H1 (cell line): ENCODE results near the gene RCC1. TPM values are rescaled to one million over a fixed set of nuclear protein-coding genes. Genes with fewer than 3 reads are reported as not detected.

Experiments used
- CTCF ChIA-PET: fragments of 300-600 bp; sonication (Branson Sonifier 250); formaldehyde crosslinking; loops from one replicate; lab custom pipeline; 2021; ENCODE audit not compliant: partially characterized antibody; lab: Charles Lee
- POLR2A ChIA-PET: fragments of 300-600 bp; sonication (Branson Sonifier 250); formaldehyde crosslinking; loops from one replicate; lab custom pipeline; 2021; ENCODE audit warnings: inconsistent platforms; ENCODE audit not compliant: partially characterized antibody; lab: Charles Lee
- DNase-seq, 2 experiments: peaks; one replicate each; pipeline versions ENCODE4 v3.0.0 to v3.0.0-alpha.2; 2010 to 2022; ENCODE audit warnings: low spot score in 2 of 2, low read depth in 1 of 2, mixed read lengths in 1 of 2
- FAIRE-seq: peaks from 2 replicates; lab custom pipeline; 2011; peaks lifted over from hg19 to GRCh38; lab: Jason Lieb, UNC
- H2AFZ ChIP-seq: 2 replicates; pipeline ENCODE4 v1.8.1; 2012; ENCODE audit warnings: low read length, inconsistent platforms
- H2AK5ac ChIP-seq: 2 replicates; pipeline ENCODE4 v1.6.1; 2013; ENCODE audit warnings: low read depth, low read length
- H2BK120ac ChIP-seq: replicated peaks from 2 replicates; pipeline ENCODE3; 2013; ENCODE audit warnings: low read depth, low read length, inconsistent platforms
- H2BK12ac ChIP-seq: 2 replicates; pipeline ENCODE4 v1.6.1; 2013; ENCODE audit warnings: low read depth, low read length
- H2BK15ac ChIP-seq: 2 replicates; pipeline ENCODE4 v1.6.1; 2013; ENCODE audit warnings: low read length
- H2BK20ac ChIP-seq: 2 replicates; pipeline ENCODE4 v1.6.1; 2013; ENCODE audit warnings: low read length
- H2BK5ac ChIP-seq: 2 replicates; pipeline ENCODE4 v1.6.1; 2013; ENCODE audit warnings: low read depth, low read length
- H3K14ac ChIP-seq: 2 replicates; pipeline ENCODE4 v1.6.1; 2013; ENCODE audit warnings: inconsistent platforms; ENCODE audit not compliant: insufficient read length
- H3K18ac ChIP-seq: 2 replicates; pipeline ENCODE4 v1.6.1; 2013; ENCODE audit warnings: low read length; ENCODE audit errors: extremely low read depth
- H3K23ac ChIP-seq: 2 replicates; pipeline ENCODE4 v1.6.1; 2013; ENCODE audit warnings: inconsistent platforms; ENCODE audit not compliant: insufficient read length
- H3K23me2 ChIP-seq: 2 replicates; pipeline ENCODE4 v1.6.1; 2013; ENCODE audit warnings: low read depth, low read length
- H3K27ac ChIP-seq: 2 replicates; pipeline ENCODE4 v1.6.1; 2011; ENCODE audit warnings: low read depth, low read length, inconsistent platforms
- H3K27me3 ChIP-seq, 4 experiments: replicated peaks in 1 of 4; 1 replicate in 1 of 4; 2 replicates in 3 of 4; pipeline versions ENCODE4 v1.6.1 to v1.8.1; 2011 to 2013; ENCODE audit warnings: low read length in 3 of 4, mild to moderate bottlenecking in 3 of 4, inconsistent platforms in 2 of 4, mixed read lengths in 2 of 4, moderate library complexity in 1 of 4; ENCODE audit not compliant: control insufficient read depth in 3 of 4, insufficient read depth in 3 of 4; ENCODE audit errors: extremely low read depth in 1 of 4
- H3K36me3 ChIP-seq, 4 experiments: 2 replicates each; pipeline versions ENCODE4 v1.6.1 to v1.8.1; 2011 to 2013; ENCODE audit warnings: mild to moderate bottlenecking in 4 of 4, low read length in 3 of 4, moderate library complexity in 2 of 4, control low read depth in 1 of 4, inconsistent platforms in 1 of 4; ENCODE audit not compliant: insufficient read depth in 4 of 4, control insufficient read depth in 2 of 4
- H3K4ac ChIP-seq: replicated peaks from 2 replicates; pipeline ENCODE3; 2013; ENCODE audit warnings: low read length, low read depth, mixed read lengths, inconsistent platforms; ENCODE audit not compliant: insufficient read length
- H3K4me1 ChIP-seq, 4 experiments: replicated peaks in 1 of 4; 1 replicate in 1 of 4; 2 replicates in 3 of 4; pipeline versions ENCODE4 v1.6.1 to v1.8.1; 2011 to 2013; ENCODE audit warnings: low read length in 3 of 4, inconsistent platforms in 2 of 4, mixed read lengths in 1 of 4; ENCODE audit not compliant: insufficient read depth in 4 of 4, control insufficient read depth in 3 of 4
- H3K4me2 ChIP-seq, 2 experiments: 2 replicates each; pipeline versions ENCODE4 v1.6.1 to v1.8.1; 2011 to 2013; ENCODE audit warnings: low read depth in 2 of 2, low read length in 2 of 2, control low read depth in 1 of 2, inconsistent platforms in 1 of 2, mild to moderate bottlenecking in 1 of 2; ENCODE audit not compliant: insufficient read depth in 1 of 2
- H3K4me3 ChIP-seq, 4 experiments: fragments of 200-600, 300-600 bp in 1 of 4; sonication (generic), shearing (Covaris generic), sonication (Bioruptor Twin) in 1 of 4; 2 replicates each; pipeline versions ENCODE4 v1.5.1 to v1.8.1; 2011 to 2016; ENCODE audit warnings: low read length in 4 of 4, low read depth in 3 of 4, control low read depth in 2 of 4, inconsistent platforms in 2 of 4, mild to moderate bottlenecking in 2 of 4, mixed read lengths in 1 of 4, moderate library complexity in 1 of 4; ENCODE audit not compliant: insufficient read depth in 2 of 4; ENCODE audit errors: extremely low read depth in 1 of 4
- H3K56ac ChIP-seq: replicated peaks from 2 replicates; pipeline ENCODE3; 2013; ENCODE audit warnings: low read depth, mild to moderate bottlenecking, mixed read lengths, low read length, inconsistent platforms; ENCODE audit not compliant: insufficient read length
- H3K79me1 ChIP-seq: 2 replicates; pipeline ENCODE4 v1.6.1; 2013; ENCODE audit warnings: low read depth, low read length, control low read depth
- H3K79me2 ChIP-seq, 2 experiments: 2 replicates each; pipeline versions ENCODE4 v1.6.1 to v1.8.1; 2012 to 2013; ENCODE audit warnings: low read length in 2 of 2, mild to moderate bottlenecking in 2 of 2, inconsistent platforms in 1 of 2; ENCODE audit not compliant: insufficient read depth in 2 of 2, control insufficient read depth in 1 of 2
- H3K9ac ChIP-seq, 4 experiments: replicated peaks in 1 of 4; 1 replicate in 1 of 4; 2 replicates in 3 of 4; pipeline versions ENCODE4 v1.6.1 to v1.8.1; 2011 to 2013; ENCODE audit warnings: low read depth in 3 of 4, low read length in 3 of 4, control low read depth in 2 of 4, mild to moderate bottlenecking in 2 of 4, moderate library complexity in 2 of 4, inconsistent platforms in 1 of 4; ENCODE audit errors: extremely low read depth in 1 of 4
- H3K9me3 ChIP-seq, 2 experiments: 2 replicates each; pipeline versions ENCODE4 v1.6.1 to v1.8.1; 2012 to 2013; ENCODE audit warnings: mild to moderate bottlenecking in 2 of 2, moderate library complexity in 2 of 2, control low read depth in 1 of 2, inconsistent platforms in 1 of 2, low read depth in 1 of 2, low read length in 1 of 2, mixed read lengths in 1 of 2; ENCODE audit not compliant: insufficient read depth in 2 of 2
- H4K20me1 ChIP-seq, 2 experiments: replicated peaks in 1 of 2; 2 replicates each; pipeline versions ENCODE3 to v1.8.1; 2011 to 2013; ENCODE audit warnings: inconsistent platforms in 2 of 2, low read length in 2 of 2, mild to moderate bottlenecking in 1 of 2; ENCODE audit not compliant: insufficient read depth in 2 of 2, control insufficient read depth in 1 of 2
- H4K5ac ChIP-seq: 2 replicates; pipeline ENCODE4 v1.6.1; 2013; ENCODE audit warnings: low read length, low read depth, mixed read lengths, inconsistent platforms; ENCODE audit not compliant: insufficient read length
- H4K8ac ChIP-seq: 2 replicates; pipeline ENCODE4 v1.8.0; 2013; ENCODE audit warnings: mild to moderate bottlenecking, moderate library complexity, low read length, inconsistent platforms; ENCODE audit not compliant: insufficient read depth; ENCODE audit errors: extremely low read depth
- H4K91ac ChIP-seq: replicated peaks from 2 replicates; pipeline ENCODE3; 2013; ENCODE audit warnings: low read length, mixed read lengths, inconsistent platforms; ENCODE audit not compliant: insufficient read length
- CBX5 ChIP-seq: fragments of 300-800, 300-1000 bp; sonication (generic); IDR thresholded peaks from 2 replicates; pipeline ENCODE4 v1.7.1; 2016; ENCODE audit warnings: antibody characterized with exemption, low read length, low read depth
- CHD2 ChIP-seq: IDR thresholded peaks from 2 replicates; pipeline ENCODE4 v1.6.1; 2012; ENCODE audit warnings: low read length, improper control_type of control experiment
- JUN ChIP-seq: IDR thresholded peaks from 2 replicates; pipeline ENCODE4 v1.6.1; 2011; ENCODE audit warnings: low read depth, mild to moderate bottlenecking, improper control_type of control experiment, low read length
- MAFK ChIP-seq: IDR thresholded peaks from 2 replicates; pipeline ENCODE4 v1.6.1; 2012; ENCODE audit warnings: low read depth, mild to moderate bottlenecking, improper control_type of control experiment, low read length
- NANOG ChIP-seq: IDR thresholded peaks from 2 replicates; pipeline ENCODE4 v1.6.1; 2011; ENCODE audit warnings: low read length, low read depth, mild to moderate bottlenecking, inconsistent platforms; ENCODE audit not compliant: insufficient read depth, poor library complexity, severe bottlenecking
- NRF1 ChIP-seq: IDR thresholded peaks from 2 replicates; pipeline ENCODE4 v1.6.1; 2011; ENCODE audit warnings: mild to moderate bottlenecking, low read depth, low read length, improper control_type of control experiment
- RXRA ChIP-seq: IDR thresholded peaks from 2 replicates; pipeline ENCODE4 v1.6.1; 2011; ENCODE audit warnings: low read depth, mild to moderate bottlenecking, low read length, moderate library complexity; ENCODE audit not compliant: insufficient read depth
- SIX5 ChIP-seq: IDR thresholded peaks from 2 replicates; pipeline ENCODE4 v1.6.1; 2011; ENCODE audit warnings: mild to moderate bottlenecking, low read depth, low read length
- WGBS, 2 experiments: shearing (Covaris generic) in 1 of 2; methylation state at CpG; one replicate each; pipeline versions ENCODE4 v1.1.6 to v1.1.7; 2013 to 2015; ENCODE audit warnings: low lambda C conversion rate in 2 of 2, mixed read lengths in 2 of 2, inconsistent platforms in 1 of 2, low coverage in 1 of 2, missing lambda C conversion rate in 1 of 2; ENCODE audit not compliant: insufficient replicate concordance in 2 of 2, insufficient coverage in 1 of 2, insufficient read length in 1 of 2; ENCODE audit errors: extremely low coverage in 1 of 2, missing lambda C conversion rate in 1 of 2; 5-methylcytosine and 5-hydroxymethylcytosine counted together
- polyA plus RNA-seq, 7 experiments: library from polyadenylated mRNA; depleted of rRNA in 3 of 7; stranded (reverse) in 5 of 7; unstranded in 2 of 7; fragments of >200 nt in 5 of 7; fragments of 200-250 nt in 2 of 7; gene quantifications; 1 replicate in 5 of 7; 2 replicates in 1 of 7; 4 replicates in 1 of 7; pipeline versions ENCODE4 v1.2.1 to v1.2.3, GENCODE V29; 2011 to 2013; ENCODE audit warnings: missing spikeins in 2 of 7, mixed read lengths in 2 of 7
- total RNA-seq: library from RNA; stranded (reverse); fragmentation: NEBNext Ultra II Directional; extraction: Animal tissue kit (Norgen Biotek cat#: 25700); gene quantifications from 2 replicates; pipeline ENCODE4 v1.2.1, GENCODE V29; 2021
- TF ChIP-seq, protein P1 (sequence below): IDR thresholded peaks from 2 replicates; pipeline ENCODE4 v1.6.1; 2011; ENCODE audit warnings: low read length, improper control_type of control experiment
- TF ChIP-seq, protein P2 (sequence below): IDR thresholded peaks from 2 replicates; pipeline ENCODE4 v1.6.1; 2011; ENCODE audit warnings: low read depth, mild to moderate bottlenecking, low read length; ENCODE audit not compliant: insufficient read depth

RCC1 gene
- total and polyA plus RNA-seq, 2 of the 8 experiments (the other 6 are each of a cell fraction or from before 2014, with no cell fraction given) = 48.5 to 98.4 TPM

DNA sequence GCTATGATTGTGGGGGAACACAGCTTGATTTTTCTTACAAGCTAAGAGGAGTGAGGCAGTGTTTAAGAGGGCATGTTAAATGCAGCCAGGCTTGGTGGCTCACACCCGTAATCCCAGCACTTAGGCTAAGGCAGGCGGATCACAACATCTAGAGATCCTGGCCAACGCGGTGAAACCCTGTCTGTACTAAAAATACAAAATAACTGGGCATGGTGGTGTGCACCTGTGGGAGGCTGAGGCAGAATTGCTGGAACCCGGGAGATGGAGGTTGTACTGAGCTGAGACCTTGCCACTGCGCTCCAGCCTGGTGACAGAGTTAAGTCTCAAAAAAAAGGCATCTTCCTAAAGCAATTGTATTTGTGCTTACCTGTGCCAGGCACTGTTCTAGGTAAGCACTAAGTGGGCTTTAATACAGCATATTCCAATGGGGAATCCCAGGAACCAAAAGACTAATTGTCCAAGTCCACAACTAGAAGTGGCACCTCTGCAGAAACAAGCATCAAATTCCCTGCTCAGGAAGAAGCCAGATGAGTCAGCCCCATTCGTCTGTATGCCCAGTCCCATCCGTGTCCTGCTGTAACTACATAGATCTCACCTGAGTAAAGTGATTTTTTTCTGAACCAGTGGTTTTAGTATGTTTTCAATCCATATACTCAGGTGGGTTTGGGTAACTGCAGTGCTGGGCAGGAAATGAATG is 4.6 kb downstream of the RCC1 start:
- Histone ChIP-seq H4K5ac (peak overlapping the region; percentile 70), H3K79me2 (peaks cover 0 to 24% of the 10 kb centered on the region in 2 experiments; a peak in 2 of 4 replicates), H3K79me1 (no peaks in the 10 kb centered on the region), H3K4ac (no peak overlapping the region), H2BK15ac (no peak overlapping the region), H4K91ac (peak overlapping the region; percentile 18), H2BK20ac (no peak overlapping the region), H3K4me2 (peak overlapping the region; percentile 92 to 94), H2BK12ac (no peak overlapping the region), H4K20me1 (peaks cover 7 to 8% of the 10 kb centered on the region in 2 experiments), H2BK120ac (no peak overlapping the region), H2AK5ac (no peak overlapping the region), H3K14ac (no peak overlapping the region), H3K23me2 (peaks cover 10% of the 10 kb centered on the region), H3K23ac (no peak overlapping the region), H3K36me3 (peaks cover 41 to 73% (median 45%) of the 10 kb centered on the region in 4 experiments), H4K8ac (no peak overlapping the region), H3K4me1 (peaks cover 5 to 17% (median 9%) of the 10 kb centered on the region in 4 experiments; a peak in 5 of 7 replicates), H3K9me3 (no peaks in the 10 kb centered on the region), H2BK5ac (peak overlapping the region; percentile 95), H3K4me3 (0 out of 8 replicates have a peak overlapping the region, but pooled peaks of 1 of the 4 experiments have one; percentile 96), H2AFZ (no peak overlapping the region), H3K18ac (peak overlapping the region; percentile 64; the same call in 1 of the 2 replicates), H3K9ac (peak overlapping the region in 3 of 4 experiments; percentile 19 to 97 (median 30); a peak in 5 of 7 replicates), H3K27me3 (no peaks in the 10 kb centered on the region), H3K27ac (peak overlapping the region; percentile 95), H3K56ac (peak overlapping the region; percentile 5)
- FAIRE-seq (no peak), DNase-seq (no peak)
- 87% methylated on average over 8 of the region's 8 CpGs; no CpG with 5 or more reads in 1 of the 2 experiments for WGBS, 2 experiments
- CTCF ChIA-PET = interaction anchor here (0.5 to 1.8 kb wide), 4 partner anchors 76 to 367 kb away, joined by 3 to 4 read pairs (median 4); no protein-coding TSS in a partner anchor
- POLR2A ChIA-PET = interaction anchor here (0.5 to 31.3 kb wide), 60 partner anchors 10 to 645 kb away, joined by 3 to 660 read pairs (median 5); partner anchors contain the start of genes ATP5IF1, EYA3, MED18 and PHACTR4
- TF ChIP-seq JUN = no peak
- TF ChIP-seq, protein P1, sequence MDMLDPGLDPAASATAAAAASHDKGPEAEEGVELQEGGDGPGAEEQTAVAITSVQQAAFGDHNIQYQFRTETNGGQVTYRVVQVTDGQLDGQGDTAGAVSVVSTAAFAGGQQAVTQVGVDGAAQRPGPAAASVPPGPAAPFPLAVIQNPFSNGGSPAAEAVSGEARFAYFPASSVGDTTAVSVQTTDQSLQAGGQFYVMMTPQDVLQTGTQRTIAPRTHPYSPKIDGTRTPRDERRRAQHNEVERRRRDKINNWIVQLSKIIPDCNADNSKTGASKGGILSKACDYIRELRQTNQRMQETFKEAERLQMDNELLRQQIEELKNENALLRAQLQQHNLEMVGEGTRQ = 0 out of 2 replicates have a peak, but pooled peaks have one; percentile 2
- TF ChIP-seq, protein P2, sequence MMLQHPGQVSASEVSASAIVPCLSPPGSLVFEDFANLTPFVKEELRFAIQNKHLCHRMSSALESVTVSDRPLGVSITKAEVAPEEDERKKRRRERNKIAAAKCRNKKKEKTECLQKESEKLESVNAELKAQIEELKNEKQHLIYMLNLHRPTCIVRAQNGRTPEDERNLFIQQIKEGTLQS = no peak
- TF ChIP-seq MAFK = peak; percentile 50; the same call in 1 of the 2 replicates
- TF ChIP-seq CBX5 = no peak
- no peak for TF ChIP-seq NANOG
- TF ChIP-seq SIX5 = no peak
- no peak; the same call in 1 of the 2 replicates for TF ChIP-seq CHD2
- TF ChIP-seq RXRA = no peak
- TF ChIP-seq NRF1 = peak; percentile 30
